HPDE6-E6E7 (cell line): ENCODE measurements around the gene FUBP3.

ENCODE experiments used
- DNase-seq: peaks from one replicate; pipeline ENCODE4 v3.0.0; 2011; ENCODE audit warnings: missing footprints; ENCODE audit errors: extremely low spot score

Gene FUBP3

DNA sequence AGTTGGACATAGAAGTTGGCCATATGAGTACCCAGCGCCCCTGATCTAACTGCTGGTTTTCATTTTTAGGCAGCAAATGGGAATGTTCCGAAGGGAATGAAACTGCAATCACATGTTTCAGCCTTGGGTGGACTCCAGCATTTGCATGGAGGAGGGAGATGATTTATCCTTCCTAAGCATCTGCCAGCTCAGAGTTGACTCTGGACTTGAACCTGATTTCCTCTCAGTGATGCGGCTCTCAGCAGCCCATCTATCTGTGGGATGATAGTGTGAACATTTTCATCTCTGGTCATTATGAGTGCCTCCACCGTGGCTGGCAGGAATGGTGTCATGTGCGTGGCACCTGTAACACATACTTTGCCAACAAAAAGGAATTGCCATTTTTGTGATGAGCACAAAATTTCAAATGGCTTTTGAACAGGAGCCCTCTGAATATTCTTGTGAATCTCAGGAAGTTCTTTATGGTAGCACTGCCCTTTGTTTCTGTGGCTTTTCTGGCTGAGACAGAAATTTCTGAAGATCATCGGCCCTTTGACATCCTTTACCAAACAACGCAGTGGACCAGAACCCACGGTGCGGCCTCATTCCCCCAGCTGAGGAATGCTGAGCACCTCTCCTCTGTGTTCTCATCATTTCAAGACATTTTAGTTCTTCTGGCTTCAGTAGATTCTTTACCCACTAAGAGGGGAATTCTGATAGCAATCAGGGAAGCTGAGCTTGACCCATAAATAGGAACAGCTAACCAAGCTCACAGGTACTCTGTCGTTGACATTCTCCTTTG is 28.5 kb downstream of the FUBP3 start:
- no peak for DNase-seq

DNA sequence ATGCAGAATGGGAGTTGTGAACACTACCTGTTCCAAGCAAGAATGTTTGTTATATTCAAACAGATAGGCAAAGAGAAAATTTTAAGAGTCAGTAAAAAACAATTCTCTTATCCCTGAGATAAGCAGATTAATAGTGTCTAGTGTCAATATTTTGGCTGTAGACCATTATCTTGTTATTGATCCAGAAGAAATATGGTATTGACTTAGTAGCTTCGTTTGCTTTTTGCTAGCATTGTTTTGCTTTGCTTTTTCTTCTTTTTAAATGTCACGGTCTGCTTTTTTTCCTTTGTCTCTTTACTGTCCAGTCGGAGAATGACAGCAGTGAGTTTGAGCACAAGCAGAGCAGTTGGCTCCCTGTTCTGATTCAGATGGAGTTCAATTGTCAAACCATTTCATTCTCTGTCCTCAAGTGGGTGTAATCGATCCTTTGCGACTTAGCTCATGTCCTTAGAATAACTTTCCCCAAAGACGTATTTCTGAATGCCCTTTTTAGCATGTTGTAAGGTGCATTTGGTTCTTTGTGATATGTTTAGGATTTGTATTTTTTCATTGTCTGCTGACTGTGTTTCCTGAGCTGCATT is 29.3 kb downstream of the FUBP3 start:
- DNase-seq, result no peak

DNA sequence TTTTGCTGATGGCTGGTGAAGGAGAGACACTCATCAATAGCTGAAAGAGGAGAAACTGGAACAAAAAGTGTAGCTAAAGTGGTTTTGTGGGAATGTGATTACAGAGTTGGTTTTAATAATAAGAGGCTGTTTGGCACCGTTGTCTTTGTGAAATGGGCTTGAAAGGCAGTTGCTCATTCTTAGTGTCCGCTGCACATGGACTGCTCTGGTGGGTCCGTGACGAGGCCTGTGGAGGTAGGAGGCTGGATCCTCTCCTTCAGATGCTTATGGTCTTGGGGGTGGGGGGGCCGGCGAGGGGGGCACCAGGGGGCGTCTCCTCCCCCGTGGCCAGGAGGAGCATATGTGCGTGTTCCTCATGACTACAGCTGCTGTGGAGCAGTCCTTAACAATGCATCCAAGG is 29.8 kb downstream of the FUBP3 start:
- no peak for DNase-seq

DNA sequence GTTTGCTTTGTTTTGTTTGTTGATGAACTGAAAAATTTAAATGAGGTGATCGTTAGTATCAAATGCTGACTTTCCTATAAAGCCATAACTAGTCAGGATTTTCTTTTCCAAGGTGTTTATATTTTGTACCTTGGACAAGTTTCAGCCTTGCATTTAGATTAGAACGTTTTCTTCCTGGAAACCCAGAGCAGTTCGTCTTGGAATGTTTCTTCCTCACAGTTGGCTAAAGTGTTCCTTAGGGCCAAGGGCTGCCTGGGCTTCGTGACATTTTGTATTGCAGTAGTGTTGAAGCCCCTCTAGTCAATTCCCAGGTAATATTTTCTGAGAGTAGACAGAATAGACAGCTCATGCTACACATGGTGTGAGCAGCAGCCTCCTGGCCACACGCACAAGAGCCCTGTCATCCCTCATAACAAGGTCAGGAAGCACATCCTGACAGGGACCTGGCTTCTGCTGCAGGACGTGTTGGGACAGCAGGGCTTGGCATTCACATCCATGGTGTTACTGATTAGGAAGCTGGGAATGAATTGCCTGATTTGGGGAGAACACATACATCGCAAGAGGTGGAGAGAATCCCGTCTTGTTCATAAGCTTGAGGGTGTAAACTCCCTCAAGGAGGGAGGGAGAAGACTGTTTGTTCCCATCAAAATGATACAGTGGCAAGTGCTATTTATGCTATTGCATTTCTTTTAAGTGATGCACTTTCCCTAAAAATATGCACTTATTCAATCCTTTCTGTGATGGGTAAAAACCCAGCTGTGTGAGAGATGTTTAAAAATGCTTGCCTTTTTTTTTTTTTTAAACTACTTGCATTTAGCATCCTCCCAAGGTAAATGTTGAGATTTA is 31.7 kb downstream of the FUBP3 start:
- DNase-seq, result no peak

DNA sequence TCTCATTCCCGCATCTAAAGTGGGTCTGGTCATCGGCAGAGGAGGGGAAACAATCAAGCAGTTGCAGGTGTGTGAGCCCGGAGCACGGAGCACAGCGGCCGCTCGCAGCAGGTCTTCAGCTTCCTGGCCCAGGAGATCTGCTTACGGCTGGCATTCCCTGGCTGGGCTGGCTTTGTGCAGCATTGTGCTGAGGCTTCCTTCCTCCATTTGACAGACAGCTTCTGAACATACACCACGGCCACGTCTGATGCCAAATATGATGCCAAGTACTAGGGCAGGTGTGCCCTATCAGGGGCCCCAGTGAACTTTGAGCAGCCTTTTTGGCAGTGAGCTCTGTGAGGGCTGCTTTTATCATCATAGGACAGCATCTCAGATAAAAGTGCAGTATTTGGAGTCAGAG is 37.1 kb downstream of the FUBP3 start:
- no peak for DNase-seq

DNA sequence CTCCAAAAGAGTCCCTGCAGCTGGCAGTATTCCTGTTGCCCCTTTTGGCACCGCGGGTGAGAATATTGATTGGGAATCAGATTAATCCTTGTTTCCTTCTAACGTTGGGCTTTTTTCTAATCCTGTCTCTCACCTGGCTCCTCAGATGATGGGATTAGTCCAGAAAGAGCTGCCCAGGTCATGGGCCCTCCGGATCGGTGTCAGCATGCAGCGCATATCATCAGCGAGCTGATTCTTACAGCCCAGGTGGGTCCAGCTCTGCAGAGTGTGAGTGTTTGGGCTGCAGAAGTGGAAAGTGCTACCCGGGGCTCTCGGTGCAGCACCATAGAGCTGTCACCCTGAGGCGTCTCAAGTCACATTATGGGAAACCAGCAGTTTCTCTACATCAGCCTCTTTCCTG is 44.1 kb downstream of the FUBP3 start:
- DNase-seq, result no peak

DNA sequence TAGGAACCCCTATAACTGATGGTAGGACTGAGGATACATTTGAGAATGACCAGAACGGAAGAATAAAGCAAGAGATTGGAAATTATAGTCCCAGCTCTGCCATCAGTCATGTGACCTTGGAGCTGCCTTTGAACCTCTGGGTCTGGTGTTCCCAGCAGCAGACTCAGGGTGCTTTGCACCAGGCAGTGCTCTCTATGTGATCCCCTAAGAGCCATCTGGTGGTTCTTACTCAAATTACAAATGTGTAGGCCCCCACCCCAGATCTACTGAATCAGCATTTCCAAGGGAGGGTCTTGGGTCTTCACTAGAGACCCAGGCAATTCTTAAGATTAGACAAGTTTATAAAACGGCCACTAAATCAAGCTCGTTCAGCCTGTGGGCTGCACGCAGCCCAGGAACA is 44.8 kb downstream of the FUBP3 start:
- DNase-seq, result no peak

DNA sequence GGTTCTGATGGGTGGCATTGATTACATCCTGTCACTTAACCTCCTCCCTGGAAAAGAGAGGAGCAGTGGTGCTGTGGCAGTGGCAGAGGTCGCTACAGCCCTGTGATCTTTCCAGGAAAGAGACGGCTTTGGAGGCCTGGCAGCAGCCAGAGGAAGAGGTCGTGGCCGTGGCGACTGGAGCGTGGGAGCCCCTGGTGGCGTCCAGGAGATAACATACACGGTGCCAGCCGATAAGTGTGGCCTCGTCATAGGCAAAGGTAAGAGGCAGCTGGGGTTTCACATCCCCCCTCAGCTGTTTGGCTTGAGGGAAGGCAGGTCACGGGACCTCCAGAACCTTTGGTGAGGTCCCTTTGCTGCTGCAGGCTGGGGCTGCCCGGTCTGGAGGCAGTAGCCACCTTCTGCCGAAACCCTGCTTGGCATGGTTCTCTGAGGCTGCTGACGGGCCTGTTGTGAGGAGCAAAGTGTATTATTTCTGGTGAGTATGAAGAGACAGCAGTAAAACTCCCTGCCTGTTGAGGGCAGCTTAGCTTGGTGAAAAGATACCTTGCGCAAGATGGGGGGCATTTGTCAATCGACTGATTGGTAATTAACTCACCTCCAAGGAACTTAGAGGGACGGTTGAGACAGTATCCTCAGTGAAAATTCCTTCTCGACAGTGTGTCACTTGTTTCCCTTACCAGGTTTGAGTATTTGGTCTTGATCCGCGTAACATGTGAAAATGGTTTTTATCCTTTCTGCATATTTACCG is 47.0 kb downstream of the FUBP3 start:
- no peak for DNase-seq

DNA sequence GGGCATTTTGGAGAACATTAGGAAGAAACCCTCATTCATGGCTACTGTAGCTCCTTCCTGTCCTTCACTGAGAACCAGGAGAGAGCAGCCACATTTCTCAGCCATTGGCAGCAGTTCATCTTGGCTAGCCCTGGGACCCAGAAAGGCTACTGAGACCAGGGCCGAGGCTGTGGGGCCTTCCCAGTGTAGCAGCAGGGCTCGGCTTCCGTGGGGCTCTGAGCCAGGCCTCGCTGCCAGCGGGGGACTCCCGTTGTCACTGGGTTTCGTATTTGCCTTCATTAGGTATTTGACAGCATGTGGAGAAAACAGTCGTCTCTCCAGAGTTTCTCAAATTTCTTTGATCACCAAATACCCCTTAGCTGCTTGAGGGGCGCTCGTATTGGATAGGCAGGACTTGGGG is 47.7 kb downstream of the FUBP3 start:
- no peak for DNase-seq

DNA sequence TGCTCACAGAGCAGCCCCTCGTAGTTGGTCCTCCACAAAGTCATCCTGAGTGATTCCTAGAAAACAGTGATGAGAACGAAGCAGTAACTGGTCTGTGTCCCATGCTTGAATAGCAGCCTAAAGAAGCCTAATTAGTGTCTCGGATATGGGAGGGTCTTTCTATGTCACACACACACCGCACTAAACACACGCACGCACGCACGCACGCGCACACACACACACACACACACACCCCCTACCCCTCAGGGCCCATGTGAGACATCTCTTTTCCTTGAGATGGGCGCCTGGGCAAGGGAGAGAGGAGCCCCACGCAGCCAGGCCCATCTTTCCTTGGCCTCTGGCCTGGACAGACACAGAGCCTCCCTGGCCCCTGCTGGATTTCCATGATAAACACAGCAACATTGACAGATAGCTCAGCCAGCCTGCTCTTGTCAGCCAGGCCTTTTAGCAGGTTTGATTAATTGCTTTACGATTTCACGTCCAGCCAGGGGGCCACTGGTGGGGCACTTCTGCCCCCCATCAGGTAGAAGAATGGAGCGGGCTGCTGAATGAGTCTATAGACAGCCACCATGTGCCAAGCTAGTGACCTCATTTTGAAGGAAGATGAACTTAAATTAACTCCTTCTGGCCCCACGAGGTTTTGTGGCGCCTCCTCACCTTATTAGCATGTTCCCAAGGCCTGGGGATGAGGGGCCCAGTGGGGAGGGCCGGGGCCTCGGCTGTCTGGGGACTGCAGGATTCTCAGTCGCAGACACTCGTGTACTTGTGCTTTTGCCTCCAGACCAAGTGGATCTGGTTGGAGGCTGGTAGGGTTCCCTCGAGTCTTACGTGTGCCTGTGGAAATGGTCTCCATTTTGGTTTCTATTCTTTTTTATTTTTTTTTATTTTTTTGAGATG is 48.8 kb downstream of the FUBP3 start:
- no peak for DNase-seq

DNA sequence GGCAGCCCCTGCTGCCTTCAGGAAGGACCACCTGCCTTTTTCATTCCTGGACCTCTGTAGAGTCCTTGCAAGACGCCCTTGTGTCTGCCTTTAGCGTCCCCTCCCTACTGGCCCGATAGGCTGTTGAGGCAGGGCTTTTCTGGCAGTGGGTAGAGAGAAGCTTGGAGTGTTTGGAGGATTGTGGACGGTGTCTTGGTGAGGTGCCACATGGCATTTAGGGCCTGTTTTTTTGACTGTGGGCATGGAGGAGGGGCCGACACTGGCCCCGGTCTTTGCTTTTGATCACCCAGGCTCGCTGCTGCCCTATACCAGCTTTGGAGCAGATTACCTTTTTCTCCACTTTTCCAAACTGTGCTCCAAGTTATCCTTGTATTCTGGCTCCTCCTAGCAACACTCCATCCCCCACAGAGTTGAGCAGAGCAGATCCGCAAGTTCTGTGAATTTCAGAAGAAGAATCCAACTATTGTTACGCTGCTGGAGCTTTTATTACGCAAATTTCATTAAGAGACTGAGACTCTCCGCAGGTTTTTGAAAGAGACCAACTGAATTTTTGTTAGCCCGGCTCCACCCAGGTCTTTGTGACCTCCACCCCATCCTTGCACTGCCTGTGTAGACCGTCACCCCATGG is 50.2 kb downstream of the FUBP3 start:
- no peak for DNase-seq

DNA sequence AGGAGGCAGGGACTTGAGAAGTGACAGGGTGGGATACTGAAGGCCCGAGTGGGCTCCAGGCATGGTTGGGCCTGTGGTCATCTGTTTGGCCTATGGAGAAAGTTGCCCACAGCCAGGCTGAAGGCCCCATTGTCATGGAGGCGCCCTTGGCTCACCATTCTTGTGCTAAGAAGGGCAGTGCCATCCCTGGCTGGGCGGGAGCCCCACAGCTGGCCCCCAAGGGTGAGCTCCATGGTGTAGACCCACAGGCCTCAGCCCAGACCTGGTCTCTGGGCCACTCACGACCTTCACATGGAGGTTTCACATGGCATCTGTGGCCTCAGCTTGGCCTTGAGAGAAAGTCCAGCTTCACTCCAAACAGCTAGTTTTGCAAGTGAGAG is 50.7 kb downstream of the FUBP3 start:
- no peak for DNase-seq

DNA sequence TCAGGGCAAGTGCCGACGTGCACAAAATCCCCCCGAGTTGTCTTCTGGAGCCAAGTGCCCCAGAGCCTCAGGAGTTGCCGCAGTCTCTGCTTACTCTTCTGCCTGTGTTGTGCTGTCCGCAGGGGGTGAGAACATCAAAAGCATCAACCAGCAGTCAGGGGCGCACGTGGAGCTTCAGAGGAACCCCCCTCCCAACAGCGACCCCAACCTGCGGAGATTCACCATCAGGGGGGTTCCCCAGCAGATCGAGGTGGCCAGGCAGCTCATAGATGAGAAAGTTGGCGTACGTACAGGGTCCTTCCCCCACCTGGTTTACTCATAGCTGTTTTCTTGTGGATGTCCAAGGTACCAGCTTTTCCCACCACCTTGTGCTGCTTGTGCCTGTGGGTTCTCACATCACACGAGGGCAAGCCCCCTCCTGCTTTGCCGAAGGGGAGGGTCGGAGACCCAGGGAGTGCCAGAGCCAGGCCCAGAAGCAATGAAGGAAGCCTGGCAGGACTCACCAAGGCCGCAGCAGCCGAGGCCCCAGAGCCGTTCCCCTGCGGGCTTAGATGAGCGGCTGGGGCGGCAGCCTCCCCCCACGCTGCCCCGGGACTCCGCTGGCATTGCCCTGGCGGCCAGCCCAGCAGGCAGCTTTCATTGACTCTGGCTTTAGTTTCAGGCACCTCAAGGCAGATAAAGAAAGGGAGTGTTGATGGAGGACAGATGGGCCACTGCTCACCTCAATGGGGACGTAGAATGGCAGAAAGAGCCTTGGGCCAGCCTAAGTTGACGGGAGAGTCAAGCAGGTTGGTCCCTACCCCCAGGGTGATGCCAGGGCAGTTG is 51.3 kb downstream of the FUBP3 start:
- DNase-seq, result no peak

DNA sequence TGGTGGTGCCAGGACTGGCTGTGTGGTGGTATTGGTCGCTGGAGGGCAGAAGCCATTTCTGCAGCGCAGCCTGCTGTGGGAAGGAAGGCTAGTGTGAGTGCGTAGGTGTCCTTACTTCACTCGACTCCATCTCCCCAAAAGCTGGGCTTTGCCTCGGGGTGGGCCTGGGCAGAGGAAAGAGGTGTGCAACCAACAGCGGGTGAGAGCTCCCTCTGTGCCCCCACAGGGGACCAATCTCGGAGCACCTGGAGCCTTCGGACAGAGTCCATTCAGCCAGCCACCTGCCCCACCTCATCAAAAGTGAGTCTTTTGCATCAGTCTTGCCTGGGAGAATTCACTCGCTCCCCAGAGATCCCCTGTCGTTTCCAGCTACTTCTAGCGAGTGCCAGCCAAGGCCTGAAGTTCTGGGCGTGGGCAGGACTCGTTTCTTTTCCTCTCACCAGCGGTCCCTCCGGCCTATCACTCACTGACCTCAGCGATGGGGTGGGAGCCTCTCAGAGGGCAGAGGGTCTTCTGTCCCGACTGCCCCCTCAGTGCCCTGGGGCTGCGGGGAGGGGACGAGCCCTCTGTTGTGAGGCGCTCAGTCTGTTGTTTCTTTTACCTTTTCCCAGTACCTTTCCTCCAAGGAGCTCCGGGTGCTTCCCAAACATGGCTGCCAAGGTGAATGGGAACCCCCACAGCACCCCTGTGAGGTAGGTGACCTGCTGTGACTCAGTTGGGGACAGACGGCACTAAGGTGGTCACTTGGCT is 52.1 kb downstream of the FUBP3 start:
- DNase-seq, result no peak

DNA sequence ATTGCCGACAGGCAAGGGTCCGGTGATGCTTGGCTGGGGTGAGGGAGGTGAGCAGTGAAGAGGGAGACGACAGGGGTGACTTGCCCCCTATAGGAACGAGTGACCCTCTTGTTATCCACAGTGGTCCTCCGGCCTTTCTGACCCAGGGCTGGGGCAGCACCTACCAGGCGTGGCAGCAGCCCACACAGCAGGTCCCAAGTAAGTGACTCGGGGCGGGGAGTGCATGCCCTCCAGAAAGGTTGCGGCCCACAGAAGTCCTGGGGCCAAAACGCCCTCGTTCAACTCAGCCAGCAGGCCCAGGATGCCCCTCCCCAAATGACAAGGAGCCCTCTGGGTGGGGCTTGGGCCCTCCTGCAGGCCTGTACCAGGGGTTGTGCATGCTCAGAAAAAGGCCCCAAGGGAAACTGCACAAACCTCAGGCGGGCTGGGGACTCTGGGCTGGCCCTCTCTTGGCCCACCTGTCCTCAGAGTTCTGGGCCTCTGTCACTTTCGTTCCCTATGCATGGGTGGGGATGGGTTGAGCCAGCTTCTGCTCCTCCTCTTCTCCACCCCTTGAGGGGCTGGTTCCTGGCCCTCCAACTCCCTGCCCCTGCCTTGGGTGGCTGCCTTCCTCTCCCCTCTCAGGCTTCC is 52.8 kb downstream of the FUBP3 start:
- DNase-seq, result no peak

DNA sequence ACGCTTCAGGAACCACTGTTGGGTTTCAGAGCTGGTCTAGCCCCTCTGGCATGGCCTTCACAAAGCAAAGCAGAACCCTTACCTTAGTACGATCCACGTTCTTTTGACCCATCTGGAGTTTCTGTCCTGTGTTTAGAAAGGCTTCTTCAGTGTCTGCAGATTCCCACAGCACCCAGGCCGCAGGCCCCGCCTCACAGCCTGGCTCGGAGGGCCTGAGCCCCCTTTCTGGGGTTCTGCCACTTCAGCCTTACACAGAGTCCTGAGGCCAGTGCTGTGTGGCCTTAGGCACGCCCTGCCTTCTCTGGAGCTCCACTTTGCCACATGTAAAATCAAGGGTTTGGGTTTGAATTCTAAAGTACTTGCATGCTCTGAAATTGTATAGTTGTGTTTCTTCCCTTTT is 53.5 kb downstream of the FUBP3 start:
- DNase-seq, result no peak

DNA sequence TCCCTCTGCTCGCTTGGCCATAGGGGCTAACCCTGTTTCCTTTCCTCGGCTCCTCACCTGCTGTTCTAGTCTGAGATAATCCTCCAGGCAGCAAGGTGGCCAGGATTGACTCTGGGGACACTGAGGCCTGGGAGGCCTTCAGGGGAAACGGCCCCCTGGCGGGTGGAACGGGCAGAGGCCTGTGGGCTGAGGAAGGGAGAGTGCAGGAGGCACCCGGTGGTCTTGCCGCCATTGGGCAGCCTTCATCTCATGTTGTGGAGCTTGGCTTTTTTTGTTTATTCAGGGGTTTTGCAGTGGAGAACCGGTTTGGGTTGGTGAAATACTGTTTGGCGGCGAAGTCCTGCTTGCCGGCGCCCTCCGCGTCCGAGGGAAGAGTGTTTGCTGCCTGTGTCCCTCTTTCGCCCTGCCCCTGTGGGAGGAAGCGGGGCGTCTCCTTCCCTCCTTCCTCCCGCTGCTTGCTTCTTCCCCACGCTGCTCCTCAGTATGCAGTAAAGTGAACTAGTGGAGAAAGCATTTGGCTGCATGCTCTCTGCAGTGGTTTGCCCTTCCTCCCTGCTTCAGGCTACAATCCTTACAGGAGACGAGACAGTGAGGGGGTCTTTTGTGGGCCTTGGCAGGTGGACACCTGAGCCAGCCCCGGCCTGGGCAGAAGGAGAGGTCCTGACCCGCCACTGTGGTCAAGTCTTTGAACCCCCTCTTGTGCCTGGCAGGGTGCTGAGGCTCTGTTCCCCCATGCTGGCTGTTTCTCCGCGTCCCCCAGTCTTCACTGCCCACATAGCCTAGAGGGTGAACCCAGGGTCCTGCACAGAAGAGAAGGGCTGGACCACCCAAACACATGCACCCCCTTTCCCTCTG is 54.2 kb downstream of the FUBP3 start:
- DNase-seq, result no peak
